Hematopoietic multipotent progenitor cell (in vitro differentiated cells): ENCODE results near the gene EMC10. TPM values are rescaled to one million over a fixed set of nuclear protein-coding genes. Genes with fewer than 3 reads are reported as not detected.
"Not testable (repeated sequence)": the region's sequence is repeated elsewhere in the genome, so short reads cannot be mapped to it uniquely, and the experiment has no call there.

ENCODE experiments used
- DNase-seq, 3 donors: peaks; one replicate each; pipeline ENCODE4 v3.0.0-alpha.2; 2011 to 2015; ENCODE audit warnings: low read depth in 2 of 3, low spot score in 2 of 3
- total RNA-seq: library from RNA; depleted of rRNA; stranded (reverse); fragments of >200 nt; gene quantifications from one replicate; pipeline ENCODE4 v1.2.3, GENCODE V29; 2012

The EMC10 gene
- total RNA-seq, 1 donor, result 80.0 TPM

GRCh38 chr19:50512999-50513745 is 36.9 kb downstream of the EMC10 start:
- DNase-seq, result no peak

DNA sequence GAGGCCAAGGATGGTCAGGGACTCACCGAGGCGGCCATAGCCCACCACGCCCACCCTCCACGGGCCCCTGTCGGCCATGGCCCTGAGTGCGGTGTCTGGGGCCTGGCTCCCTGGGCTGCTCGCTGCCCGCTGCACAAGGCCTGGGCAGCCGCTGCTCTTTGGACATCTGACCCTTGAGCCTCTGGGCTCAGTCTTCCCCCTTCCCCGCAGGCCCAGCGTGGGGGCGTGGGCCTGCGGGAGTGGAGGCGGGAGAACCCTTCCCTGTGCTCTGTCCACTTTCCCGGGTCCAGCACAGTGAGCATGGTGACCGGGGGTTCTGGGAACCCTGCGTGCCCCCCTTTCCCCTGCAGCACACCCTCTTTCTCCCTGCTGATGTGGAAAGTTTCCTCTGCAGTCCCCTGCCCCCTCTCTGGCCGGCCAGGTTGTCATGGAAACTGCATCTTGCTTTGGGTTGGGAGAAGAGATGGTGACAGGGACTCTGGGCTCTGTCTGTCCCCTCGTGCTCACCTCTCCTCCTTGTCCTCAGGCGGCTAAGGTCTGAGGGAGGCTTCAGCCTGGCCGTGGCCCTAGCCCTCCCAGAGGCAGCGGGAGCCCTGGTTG is 37.5 kb downstream of the EMC10 start, which contains the start of gene ASPDH:
Gene ASPDH (minus strand): TSS at position 168 of the 600 bp plus-strand sequence. CDS start 90 bp downstream, at position 78.
- DNase-seq, result no peak

GRCh38 chr19:50514346-50515167 is 38.2 kb downstream of the EMC10 start:
- DNase-seq, result no peak

DNA sequence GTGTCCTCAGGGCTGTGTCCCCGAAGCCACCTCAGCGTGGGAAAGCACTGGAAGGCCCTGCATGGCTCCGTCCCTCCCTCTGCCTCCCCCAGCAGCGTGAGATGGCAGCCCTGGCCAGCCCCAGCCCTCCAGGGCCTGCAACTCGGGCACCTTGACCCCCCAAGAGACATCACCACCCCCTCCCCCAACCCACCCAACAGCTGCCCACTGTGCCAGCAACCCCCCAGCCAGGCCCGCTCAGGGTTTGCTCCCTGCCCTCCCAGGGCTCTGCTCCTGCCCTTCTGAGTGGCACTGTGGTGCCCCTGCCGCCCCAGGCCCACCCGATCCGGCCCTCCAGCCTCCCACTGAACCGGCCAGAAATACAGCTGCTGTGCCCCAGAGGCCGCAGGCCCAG is 38.9 kb downstream of the EMC10 start:
- DNase-seq, result no peak

- DNase-seq, result no peak
Observed at GRCh38 chr19:50516456-50516855, 40.1 kb downstream of the EMC10 start.

GRCh38 chr19:50516964-50517703 is 40.8 kb downstream of the EMC10 start:
- no peak for DNase-seq

- no peak for DNase-seq
Observed at GRCh38 chr19:50517704-50518075, 41.4 kb downstream of the EMC10 start.

DNA sequence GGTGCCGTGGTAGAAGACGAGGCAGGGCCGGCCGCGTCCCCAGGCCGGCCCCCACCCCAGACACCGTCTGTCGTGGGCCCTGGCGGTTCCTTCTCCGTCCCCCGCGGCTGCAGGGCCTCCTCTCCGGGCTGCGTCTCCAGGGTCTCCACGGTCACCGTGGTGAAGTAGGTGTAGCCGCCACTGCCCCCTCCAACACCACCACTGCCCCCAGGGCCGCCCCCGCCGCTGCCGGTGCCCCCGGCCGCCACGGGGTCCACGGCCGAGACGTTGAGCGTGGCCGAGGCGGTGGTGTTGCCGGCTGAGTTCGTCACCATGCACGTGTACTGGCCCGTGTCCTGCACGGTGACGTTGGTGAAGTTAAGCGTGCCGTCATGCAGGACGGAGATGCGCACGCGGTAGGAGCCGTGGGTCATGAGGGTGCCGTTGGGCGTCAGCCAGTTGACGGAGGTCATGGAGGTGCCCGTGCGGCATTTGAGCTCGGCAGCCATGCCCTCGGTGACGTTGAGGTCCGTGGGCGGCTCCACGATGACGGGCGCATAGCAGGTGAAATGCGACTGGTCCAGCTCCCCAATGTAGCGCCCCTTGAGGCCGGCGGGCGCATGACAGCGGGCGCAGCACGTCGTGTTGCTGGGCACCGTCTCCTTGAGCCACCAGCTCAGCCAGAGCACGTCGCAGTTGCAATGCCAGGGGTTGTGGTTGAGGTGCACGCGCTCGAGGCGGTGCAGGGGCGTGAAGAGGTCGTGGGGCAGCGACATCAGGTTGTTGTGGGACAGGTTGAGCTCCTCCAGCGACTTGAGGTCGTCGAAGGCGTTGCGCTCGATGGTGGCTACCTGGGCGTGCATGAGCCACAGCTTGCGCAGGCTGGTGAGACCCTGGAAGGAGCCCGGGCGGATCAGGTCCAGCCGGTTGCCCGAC is 42.0 kb downstream of the EMC10 start:
- DNase-seq, result no peak

DNA sequence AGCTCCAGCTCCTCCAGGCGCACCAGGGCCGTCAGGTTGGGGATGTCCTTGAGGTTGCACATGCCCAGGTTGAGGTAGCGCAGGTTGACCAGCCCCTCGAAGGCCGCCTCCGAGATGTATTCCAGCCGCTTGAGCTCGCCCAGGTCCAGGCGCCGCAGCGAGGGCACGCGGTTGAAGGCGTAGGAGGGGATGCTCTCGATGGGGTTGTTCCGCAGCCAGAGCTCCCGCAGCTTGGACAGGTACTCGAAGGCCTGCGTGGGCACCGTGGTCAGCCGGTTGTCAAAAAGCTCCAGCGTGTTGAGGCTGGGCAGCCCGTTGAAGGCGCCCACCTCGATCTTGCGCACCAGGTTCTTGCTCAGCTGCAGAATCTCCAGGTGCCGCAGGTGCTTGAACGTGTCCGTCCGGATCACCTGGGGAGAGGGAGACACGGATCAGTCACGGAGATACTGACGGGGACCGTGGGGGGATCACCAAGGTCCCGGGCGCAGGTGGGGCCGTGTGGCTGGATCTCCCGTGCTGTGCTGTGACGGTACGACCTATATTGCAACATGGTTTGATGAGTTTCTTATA is 42.8 kb downstream of the EMC10 start:
- no peak for DNase-seq

DNA sequence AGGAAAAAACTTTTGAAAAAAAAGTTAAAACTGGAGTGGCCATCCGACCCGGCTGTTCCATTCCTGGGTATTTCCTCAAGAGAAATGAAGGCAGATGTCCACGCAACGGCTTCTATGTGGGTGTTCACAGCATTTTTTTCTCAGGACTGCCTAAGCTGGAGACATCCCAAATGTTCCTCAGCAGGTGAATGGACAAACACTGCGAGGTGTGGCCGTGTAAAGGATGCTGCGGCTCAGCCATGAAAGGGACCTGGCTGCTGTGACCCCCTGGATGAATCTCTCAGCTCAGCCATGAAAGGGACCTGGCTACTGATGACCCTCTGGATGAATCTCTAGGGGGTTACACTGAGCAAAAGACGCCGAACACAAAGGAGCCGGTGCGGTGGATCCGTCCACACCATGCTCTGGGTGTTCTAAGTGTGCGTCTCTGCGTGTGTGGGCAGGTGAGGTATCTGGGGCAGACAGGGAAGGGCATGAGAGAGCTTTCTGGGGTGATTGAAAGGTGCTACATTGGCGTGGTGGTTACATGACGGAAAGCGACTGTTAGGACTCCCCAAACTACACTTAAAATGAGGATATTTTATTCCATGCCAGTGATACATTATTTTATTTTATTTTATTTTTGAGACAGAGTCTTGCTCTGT is 44.6 kb downstream of the EMC10 start:
- no peak for DNase-seq

- no peak for DNase-seq
Observed at GRCh38 chr19:50522881-50523280, 46.6 kb downstream of the EMC10 start.

DNA sequence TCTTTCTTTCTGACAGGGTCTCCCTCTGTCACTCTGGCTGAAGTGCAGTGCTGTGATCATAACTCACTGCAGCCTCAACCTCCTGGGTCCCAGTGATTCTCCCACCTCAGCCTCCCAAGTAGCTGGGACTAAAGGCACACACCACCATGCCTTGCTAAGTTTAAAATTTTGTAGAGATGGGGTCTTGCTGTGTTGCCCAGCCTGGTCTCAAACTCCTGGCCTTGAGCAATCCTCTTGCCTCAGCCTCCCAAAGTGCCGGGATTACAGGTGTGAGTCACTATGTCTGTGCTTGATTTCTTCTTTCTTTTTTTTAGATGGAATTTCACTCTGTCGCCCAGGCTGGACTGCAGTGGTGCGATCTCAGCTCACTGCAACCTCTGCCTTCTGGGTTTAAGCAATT is 51.7 kb downstream of the EMC10 start:
- not testable (repeated sequence) for DNase-seq

- no peak for DNase-seq
Observed at GRCh38 chr19:50531171-50531612, 54.9 kb downstream of the EMC10 start.

DNA sequence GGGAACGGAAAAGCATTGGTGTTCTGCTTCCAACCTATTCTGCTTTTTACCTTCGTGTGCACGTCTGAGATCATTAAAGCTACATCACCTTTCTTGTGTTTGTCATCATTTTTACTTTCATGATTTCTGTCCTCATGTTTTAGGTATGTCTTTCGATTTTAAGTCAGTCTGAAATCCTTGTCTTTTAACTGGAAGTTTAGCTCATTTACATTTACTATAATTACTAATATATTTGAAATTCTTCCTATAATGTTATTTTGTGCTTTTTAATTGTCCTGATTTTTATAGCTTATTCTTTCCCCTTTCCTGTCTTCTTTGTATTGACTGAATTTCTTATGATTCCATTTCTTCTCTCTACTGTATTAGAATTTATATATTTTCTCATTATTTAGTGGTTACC is 56.6 kb downstream of the EMC10 start:
- no peak for DNase-seq

- DNase-seq, result no peak
Observed at GRCh38 chr19:50534478-50534877, 58.2 kb downstream of the EMC10 start.

- DNase-seq, result no peak
Observed at GRCh38 chr19:50535672-50536187, 59.4 kb downstream of the EMC10 start.

DNA sequence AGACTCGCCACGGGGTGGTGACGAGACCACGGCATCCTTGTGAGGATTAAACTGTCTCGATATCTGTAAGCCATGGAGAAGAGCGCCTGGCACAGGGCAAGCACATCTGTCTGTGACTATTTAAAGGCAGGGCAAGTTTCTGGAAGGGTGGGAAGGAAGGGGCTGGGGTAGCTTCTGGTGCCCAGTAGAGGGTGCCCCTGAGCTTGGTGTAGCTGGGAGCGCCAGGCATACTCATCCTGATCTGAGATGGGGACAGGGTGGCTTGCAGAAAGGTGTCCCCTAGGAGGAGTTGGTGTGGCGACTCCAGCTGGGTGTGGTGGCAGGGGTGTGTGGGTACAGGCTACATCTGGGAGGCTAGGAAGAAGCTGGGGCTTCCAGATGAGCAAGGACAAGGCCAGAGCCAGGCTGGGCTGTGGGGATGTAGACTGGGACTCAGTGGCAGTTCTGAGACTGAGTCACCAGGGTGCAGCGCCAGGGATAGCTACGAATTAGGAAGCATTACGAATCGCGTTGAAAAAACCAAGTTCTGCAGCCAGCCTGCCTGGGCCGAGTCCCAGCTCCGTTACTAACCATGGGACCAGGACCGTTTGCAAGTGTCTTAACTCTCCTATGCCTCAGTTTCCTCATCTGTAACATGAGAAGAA is 60.5 kb downstream of the EMC10 start:
- no peak for DNase-seq

GRCh38 chr19:50537306-50537685 is 61.0 kb downstream of the EMC10 start:
- DNase-seq, result no peak
